ENCODE data around the gene IFFO2.

IFFO2 gene

GRCh38 chr1:18919197-18919905 lies 37.1 kb downstream of the IFFO2 start:
- no peak for DNase-seq (ENCODE audit: low spot score)

GRCh38 chr1:18918417-18918816 lies 38.1 kb downstream of the IFFO2 start:
- no peak for DNase-seq (ENCODE audit: low spot score)

GRCh38 chr1:18917071-18917799 lies 39.2 kb downstream of the IFFO2 start:
- no peak for DNase-seq (ENCODE audit: low spot score)

GRCh38 chr1:18915341-18915740 lies 41.1 kb downstream of the IFFO2 start:
- DNase-seq (ENCODE audit: low spot score): no peak

GRCh38 chr1:18913065-18913835 lies 43.2 kb downstream of the IFFO2 start:
- DNase-seq (ENCODE audit: low spot score): peak; percentile 31

- DNase-seq (ENCODE audit: low spot score): no peak
Measured at GRCh38 chr1:18912550-18912949, 43.9 kb downstream of the IFFO2 start.

- no peak for DNase-seq (ENCODE audit: low spot score)
Measured at GRCh38 chr1:18908911-18909771, 47.3 kb downstream of the IFFO2 start.

- no peak for DNase-seq (ENCODE audit: low spot score)
Measured at GRCh38 chr1:18907917-18908845, 48.3 kb downstream of the IFFO2 start.

GRCh38 chr1:18907021-18907916 lies 49.2 kb downstream of the IFFO2 start:
- peak; percentile 62 for DNase-seq (ENCODE audit: low spot score)

- DNase-seq (ENCODE audit: low spot score): no peak
Measured at GRCh38 chr1:18903291-18903756, 53.2 kb downstream of the IFFO2 start.

- DNase-seq (ENCODE audit: low spot score): peak; percentile 97
Measured at GRCh38 chr1:18902523-18903290, 53.8 kb downstream of the IFFO2 start, which contains the start of gene ALDH4A1. ALDH4A1 (minus strand) TSS chr1:18902555; CDS start chr1:18902523, 32 bp downstream.

GRCh38 chr1:18901952-18902522 lies 54.4 kb downstream of the IFFO2 start:
- no peak for DNase-seq (ENCODE audit: low spot score)

GRCh38 chr1:18901147-18901951 lies 55.1 kb downstream of the IFFO2 start:
- DNase-seq (ENCODE audit: low spot score): no peak

- DNase-seq (ENCODE audit: low spot score): no peak
Measured at GRCh38 chr1:18900303-18900841, 56.1 kb downstream of the IFFO2 start.

GRCh38 chr1:18899363-18900049 lies 57.0 kb downstream of the IFFO2 start:
- no peak for DNase-seq (ENCODE audit: low spot score)

- no peak for DNase-seq (ENCODE audit: low spot score)
Measured at GRCh38 chr1:18898567-18898966, 57.9 kb downstream of the IFFO2 start.

- DNase-seq (ENCODE audit: low spot score): no peak
Measured at GRCh38 chr1:18895317-18895716, 61.2 kb downstream of the IFFO2 start.

Measured in LoVo (cell line).